Body of pancreas (tissue), 4 donors: Measurements from ENCODE around the gene CORIN.

Source experiments
- CTCF ChIP-seq, 7 experiments: fragments of 450-650 bp in 4 of 7; fragments of 200-600 bp in 3 of 7; sonication (generic) in 3 of 7; IDR thresholded peaks; one replicate each; pipeline ENCODE4 v1.5.1; 2016 to 2019; ENCODE audit warnings: antibody characterized with exemption in 7 of 7
- POLR2A ChIP-seq, 3 donors: fragments of 450-650 bp; IDR thresholded peaks; one replicate each; pipeline ENCODE4 v1.6.1; 2016; ENCODE audit warnings: antibody characterized with exemption in 3 of 3, mild to moderate bottlenecking in 2 of 3

GRCh38 chr4:47701286-47701685, 136.6 kb downstream of the CORIN start:
- TF ChIP-seq CTCF (IDR thresholded peaks at IDR 0.05) (no peak), POLR2A (IDR thresholded peaks at IDR 0.05) (no peak)
